ENCODE measurements around the gene MAGEB2. TPM values are rescaled to one million over a fixed set of nuclear protein-coding genes. Genes with fewer than 3 reads are reported as not detected.
"Not testable (repeated sequence)": the region's sequence is repeated elsewhere in the genome, so short reads cannot be mapped to it uniquely, and the experiment has no call there.

MAGEB2 gene
- total RNA-seq = not detected
- long read RNA-seq = 0 reads

GRCh38 chrX:30215357-30215843 is at the start of gene MAGEB2:
Gene MAGEB2 (plus strand): TSS chrX:30215563. CDS start chrX:30218581, 3,018 bp downstream.
- intact Hi-C loops (cut with DNase I) = no loop called here
- DNase-seq = no peak
- no peak for ATAC-seq (ENCODE audit: poor library complexity)

GRCh38 chrX:30170900-30171299 is 44.5 kb upstream of the MAGEB2 start:
- intact Hi-C loops (cut with DNase I) = no loop called here
- DNase-seq = no peak
- ATAC-seq (ENCODE audit: poor library complexity) = no peak

GRCh38 chrX:30181353-30181752 is 34.0 kb upstream of the MAGEB2 start:
- intact Hi-C loops (cut with DNase I) = no loop called here
- DNase-seq = no peak
- ATAC-seq (ENCODE audit: poor library complexity) = no peak

GRCh38 chrX:30183554-30183953 is 31.8 kb upstream of the MAGEB2 start:
- intact Hi-C loops (cut with DNase I) = no loop called here
- ATAC-seq (ENCODE audit: poor library complexity) (no peak), DNase-seq (no peak)

GRCh38 chrX:30190426-30190825 is 24.9 kb upstream of the MAGEB2 start:
- no peak for ATAC-seq (ENCODE audit: poor library complexity)
- intact Hi-C loops (cut with DNase I) = no loop called here
- DNase-seq = no peak

- intact Hi-C loops (cut with DNase I); DNase-seq; ATAC-seq (ENCODE audit: poor library complexity): not testable (repeated sequence)
Measured at GRCh38 chrX:30193910-30194309, 21.5 kb upstream of the MAGEB2 start.

GRCh38 chrX:30196322-30196721 is 19.0 kb upstream of the MAGEB2 start:
- no peak for ATAC-seq (ENCODE audit: poor library complexity)
- no peak for DNase-seq
- intact Hi-C loops (cut with DNase I) = no loop called here

GRCh38 chrX:30212172-30212571 is 3.2 kb upstream of the MAGEB2 start:
- intact Hi-C loops (cut with DNase I) = no loop called here
- DNase-seq (no peak), ATAC-seq (ENCODE audit: poor library complexity) (no peak)

- ATAC-seq (ENCODE audit: poor library complexity) (no peak), DNase-seq (no peak)
- intact Hi-C loops (cut with DNase I) = no loop called here
Measured at GRCh38 chrX:30217465-30217864, 2.1 kb downstream of the MAGEB2 start.

GRCh38 chrX:30219372-30219771 is 4.0 kb downstream of the MAGEB2 start:
- DNase-seq (no peak), ATAC-seq (ENCODE audit: poor library complexity) (no peak)
- intact Hi-C loops (cut with DNase I) = no loop called here

GRCh38 chrX:30220661-30221060 is 5.3 kb downstream of the MAGEB2 start:
- intact Hi-C loops (cut with DNase I) = no loop called here
- ATAC-seq (ENCODE audit: poor library complexity) = no peak
- no peak for DNase-seq

- ATAC-seq (ENCODE audit: poor library complexity) (no peak), DNase-seq (no peak)
- intact Hi-C loops (cut with DNase I) = no loop called here
Measured at GRCh38 chrX:30224536-30224935, 9.2 kb downstream of the MAGEB2 start.

GRCh38 chrX:30228526-30228925 is 13.2 kb downstream of the MAGEB2 start:
- DNase-seq (no peak), ATAC-seq (ENCODE audit: poor library complexity) (no peak)
- intact Hi-C loops (cut with DNase I) = no loop called here

- DNase-seq (no peak), ATAC-seq (ENCODE audit: poor library complexity) (no peak)
- intact Hi-C loops (cut with DNase I) = no loop called here
Measured at GRCh38 chrX:30230395-30230794, 15.0 kb downstream of the MAGEB2 start, which contains the start of gene MAGEB3. Gene MAGEB3 (plus strand): TSS chrX:30230657. CDS start chrX:30235925, 5,268 bp downstream.

GRCh38 chrX:30241724-30242415 is 26.5 kb downstream of the MAGEB2 start, which contains the start of gene MAGEB4:
Gene MAGEB4 (plus strand): TSS chrX:30242000. CDS start chrX:30242136, 136 bp downstream.
- no peak for ATAC-seq (ENCODE audit: poor library complexity)
- intact Hi-C loops (cut with DNase I) = no loop called here
- DNase-seq = no peak

GRCh38 chrX:30246769-30247489 is 31.6 kb downstream of the MAGEB2 start, which contains the start of gene MAGEB1:
Gene MAGEB1 (plus strand): TSS chrX:30247146. CDS start chrX:30250494, 3,348 bp downstream.
- ATAC-seq (ENCODE audit: poor library complexity) = no peak
- intact Hi-C loops (cut with DNase I) = no loop called here

GRCh38 chrX:30248854-30249253 is 33.5 kb downstream of the MAGEB2 start:
- no peak for DNase-seq

More at GRCh38 chrX:30246769-30247489, 31.6 kb downstream of the MAGEB2 start, which contains the start of gene MAGEB1:
- DNase-seq = no peak

GRCh38 chrX:30253257-30253656 is 37.9 kb downstream of the MAGEB2 start:
- intact Hi-C loops (cut with DNase I) = no loop called here
- ATAC-seq (ENCODE audit: poor library complexity) (no peak), DNase-seq (no peak)

More at GRCh38 chrX:30248854-30249253, 33.5 kb downstream of the MAGEB2 start:
- ATAC-seq (ENCODE audit: poor library complexity) = no peak
- intact Hi-C loops (cut with DNase I) = no loop called here

GRCh38 chrX:30259927-30260326 is 44.6 kb downstream of the MAGEB2 start:
- ATAC-seq (ENCODE audit: poor library complexity) (no peak), DNase-seq (no peak)

GRCh38 chrX:30261012-30261411 is 45.6 kb downstream of the MAGEB2 start:
- ATAC-seq (ENCODE audit: poor library complexity) = no peak
- intact Hi-C loops (cut with DNase I) = no loop called here
- DNase-seq = no peak

More at GRCh38 chrX:30259927-30260326, 44.6 kb downstream of the MAGEB2 start:
- intact Hi-C loops (cut with DNase I) = no loop called here

All from Right ventricle myocardium superior (tissue), 1 donor.